EH (cell line): ENCODE results near the gene DIP2B.

Experiments used
- DNase-seq: peaks from one replicate; pipeline ENCODE4 v3.0.0-alpha.2; 2015; ENCODE audit warnings: low read depth

DIP2B gene

GRCh38 chr12:50611021-50611744 lies 106.4 kb downstream of the DIP2B start:
- no peak for DNase-seq

GRCh38 chr12:50612882-50613281 lies 108.1 kb downstream of the DIP2B start:
- DNase-seq, result no peak

- peak; percentile 34 for DNase-seq
These were observed 108.7 kb downstream of the DIP2B start for GRCh38 chr12:50613463-50613862.

GRCh38 chr12:50614167-50614759 lies 109.5 kb downstream of the DIP2B start:
- peak; percentile 89 for DNase-seq

GRCh38 chr12:50615145-50615906 lies 110.5 kb downstream of the DIP2B start:
- DNase-seq, result no peak

- peak; percentile 81 for DNase-seq
These were observed 111.1 kb downstream of the DIP2B start for GRCh38 chr12:50615907-50616296.

GRCh38 chr12:50617657-50618056 lies 112.9 kb downstream of the DIP2B start:
- no peak for DNase-seq

- peak; percentile 76 for DNase-seq
These were observed 114.3 kb downstream of the DIP2B start for GRCh38 chr12:50618864-50619609.

GRCh38 chr12:50619610-50619958 lies 114.8 kb downstream of the DIP2B start:
- no peak for DNase-seq

- DNase-seq, result peak; percentile 94
These were observed 115.6 kb downstream of the DIP2B start for GRCh38 chr12:50620109-50620977.

GRCh38 chr12:50620978-50621360 lies 116.2 kb downstream of the DIP2B start:
- no peak for DNase-seq

- peak; percentile 42 for DNase-seq
These were observed 116.9 kb downstream of the DIP2B start for GRCh38 chr12:50621399-50622300.

- DNase-seq, result peak; percentile 53
These were observed 120.5 kb downstream of the DIP2B start for GRCh38 chr12:50625029-50625925.

GRCh38 chr12:50626026-50626425 lies 121.2 kb downstream of the DIP2B start:
- peak; percentile 58 for DNase-seq

- no peak for DNase-seq
These were observed 122.7 kb downstream of the DIP2B start for GRCh38 chr12:50627491-50627890.

- no peak for DNase-seq
These were observed 123.6 kb downstream of the DIP2B start for GRCh38 chr12:50628394-50628793.

- peak; percentile 90 for DNase-seq
These were observed 129.2 kb downstream of the DIP2B start for GRCh38 chr12:50633955-50634354.

GRCh38 chr12:50634379-50634778 lies 129.6 kb downstream of the DIP2B start:
- DNase-seq, result no peak

GRCh38 chr12:50635364-50635763 lies 130.6 kb downstream of the DIP2B start:
- DNase-seq, result no peak
